Activated naive CD8-positive, alpha-beta T cell treated with anti-CD3 and anti-CD28 coated beads, Interleukin-2, amount 50 U/mL, for 24 hours (primary cell): ENCODE data around the gene MMP28.

Source experiments
- ATAC-seq: fragments of 150-1000 bp; cut with Tn5 transposase; one replicate; pipeline ENCODE4 v1.10.0; 2021
- DNase-seq: peaks from one replicate; pipeline ENCODE4 v3.0.0; 2021
- H3K27ac Mint-ChIP-seq: one replicate; pipeline ENCODE4 v1.8.0; 2021; ENCODE audit warnings: mild to moderate bottlenecking, mixed read lengths
- H3K27me3 Mint-ChIP-seq: one replicate; pipeline ENCODE4 v1.8.0; 2021; ENCODE audit warnings: mixed read lengths
- H3K36me3 Mint-ChIP-seq: one replicate; pipeline ENCODE4 v1.8.0; 2021; ENCODE audit warnings: low read depth, mixed read lengths
- H3K4me1 Mint-ChIP-seq: one replicate; pipeline ENCODE4 v1.8.0; 2021; ENCODE audit warnings: mixed read lengths
- H3K4me3 Mint-ChIP-seq: one replicate; pipeline ENCODE4 v1.8.0; 2021; ENCODE audit warnings: mild to moderate bottlenecking, moderate library complexity, mixed read lengths
- H3K9me3 Mint-ChIP-seq: one replicate; pipeline ENCODE4 v1.8.0; 2021; ENCODE audit warnings: mixed read lengths

Gene MMP28

DNA sequence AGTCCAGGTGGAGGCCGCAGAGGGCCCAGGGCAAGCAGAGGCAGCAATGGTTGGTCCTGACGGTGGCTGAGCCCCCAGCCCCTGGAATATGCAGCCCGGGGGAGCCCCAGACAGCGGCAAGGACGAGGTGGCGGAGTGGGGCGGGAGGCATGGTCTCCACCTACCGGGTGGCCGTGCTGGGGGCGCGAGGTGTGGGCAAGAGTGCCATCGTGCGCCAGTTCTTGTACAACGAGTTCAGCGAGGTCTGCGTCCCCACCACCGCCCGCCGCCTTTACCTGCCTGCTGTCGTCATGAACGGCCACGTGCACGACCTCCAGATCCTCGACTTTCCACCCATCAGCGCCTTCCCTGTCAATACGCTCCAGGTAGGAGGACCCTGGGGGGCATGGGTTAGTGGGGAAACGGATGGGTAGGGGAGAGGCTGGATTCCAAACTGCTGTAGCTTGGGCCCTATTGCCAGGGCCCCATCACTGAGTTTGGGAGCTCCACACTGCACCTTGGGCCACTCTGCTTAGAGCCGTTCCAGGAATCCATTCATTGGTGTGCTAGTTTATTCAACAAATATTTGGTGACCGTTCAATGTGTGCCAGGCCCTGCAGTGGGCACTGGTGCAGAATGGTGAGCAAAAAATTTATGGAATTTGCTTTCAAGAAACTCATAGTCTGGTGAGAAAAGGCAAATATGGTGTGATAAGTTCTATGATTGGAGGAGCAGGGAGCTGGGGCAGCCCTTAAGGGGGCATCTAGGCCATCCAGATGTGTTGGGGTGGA lies 60.2 kb downstream of the MMP28 start:
- peaks cover 11% of the 10 kb centered on the region for H3K4me1 Mint-ChIP-seq
- no peak for DNase-seq
- H3K9me3 Mint-ChIP-seq: no peaks in the 10 kb centered on the region
- H3K27ac Mint-ChIP-seq: no peak overlapping the region
- H3K4me3 Mint-ChIP-seq: no peak overlapping the region
- peaks cover 6% of the 10 kb centered on the region for H3K27me3 Mint-ChIP-seq
- ATAC-seq: no peak
- no peaks in the 10 kb centered on the region for H3K36me3 Mint-ChIP-seq

- H3K4me1 Mint-ChIP-seq: peaks cover 11% of the 10 kb centered on the region
- H3K9me3 Mint-ChIP-seq: no peaks in the 10 kb centered on the region
- H3K36me3 Mint-ChIP-seq: no peaks in the 10 kb centered on the region
- ATAC-seq (no peak), DNase-seq (no peak)
- no peaks in the 10 kb centered on the region for H3K27me3 Mint-ChIP-seq
- no peak overlapping the region for H3K27ac Mint-ChIP-seq
- H3K4me3 Mint-ChIP-seq: no peak overlapping the region
Measured at GRCh38 chr17:35734396-35734795, 61.0 kb downstream of the MMP28 start.

- DNase-seq (no peak), ATAC-seq (no peak)
- Mint-ChIP-seq H3K27ac (no peak overlapping the region), H3K36me3 (no peaks in the 10 kb centered on the region), H3K4me1 (peaks cover 11% of the 10 kb centered on the region), H3K9me3 (no peaks in the 10 kb centered on the region), H3K4me3 (peak overlapping the region; percentile 16), H3K27me3 (no peaks in the 10 kb centered on the region)
Measured at GRCh38 chr17:35733366-35733765, 62.1 kb downstream of the MMP28 start.

DNA sequence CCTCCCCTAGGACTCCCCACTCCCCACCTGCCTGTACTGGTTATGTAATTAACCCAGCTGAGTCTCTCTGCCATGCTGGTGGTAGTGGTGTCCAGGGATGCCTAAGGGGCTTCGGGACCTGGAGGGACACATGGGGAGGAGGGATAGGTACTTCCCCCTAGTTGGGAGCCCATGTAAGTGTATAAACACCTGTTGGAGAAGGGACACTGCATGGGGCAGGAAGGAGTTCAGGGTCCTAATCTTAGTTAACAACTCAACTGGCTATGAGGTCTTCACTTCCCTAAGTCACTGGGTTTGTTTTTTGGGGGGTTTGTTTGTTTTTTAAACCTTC lies 62.7 kb downstream of the MMP28 start:
- no peak for ATAC-seq
- H3K9me3 Mint-ChIP-seq: no peaks in the 10 kb centered on the region
- H3K36me3 Mint-ChIP-seq: no peaks in the 10 kb centered on the region
- H3K4me3 Mint-ChIP-seq: peak overlapping the region; percentile 66
- peaks cover 11% of the 10 kb centered on the region for H3K4me1 Mint-ChIP-seq
- H3K27ac Mint-ChIP-seq: no peak overlapping the region
- no peak for DNase-seq
- no peaks in the 10 kb centered on the region for H3K27me3 Mint-ChIP-seq

- no peaks in the 10 kb centered on the region for H3K36me3 Mint-ChIP-seq
- peaks cover 11% of the 10 kb centered on the region for H3K4me1 Mint-ChIP-seq
- H3K27ac Mint-ChIP-seq: peak overlapping the region; percentile 49
- no peak for ATAC-seq
- H3K4me3 Mint-ChIP-seq: peak overlapping the region; percentile 66
- no peaks in the 10 kb centered on the region for H3K9me3 Mint-ChIP-seq
- H3K27me3 Mint-ChIP-seq: no peaks in the 10 kb centered on the region
- DNase-seq: no peak
Measured at GRCh38 chr17:35731917-35732805, 63.3 kb downstream of the MMP28 start.

GRCh38 chr17:35731239-35731916 lies 64.1 kb downstream of the MMP28 start, which contains the start of gene RASL10B:
TSS of gene RASL10B (plus strand) at chr17:35731639. CDS start at chr17:35735185, 3,546 bp downstream.
- Mint-ChIP-seq H3K27ac (peak within 1 kb of the TSS; percentile 67), H3K4me1 (peaks cover 11% of the 10 kb centered on the region), H3K9me3 (no peaks in the 10 kb centered on the region), H3K4me3 (peak within 1 kb of the TSS; percentile 76), H3K27me3 (no peaks in the 10 kb centered on the region), H3K36me3 (no peaks in the 10 kb centered on the region)
- peak; percentile 63 for ATAC-seq
- peak; percentile 61 for DNase-seq

DNA sequence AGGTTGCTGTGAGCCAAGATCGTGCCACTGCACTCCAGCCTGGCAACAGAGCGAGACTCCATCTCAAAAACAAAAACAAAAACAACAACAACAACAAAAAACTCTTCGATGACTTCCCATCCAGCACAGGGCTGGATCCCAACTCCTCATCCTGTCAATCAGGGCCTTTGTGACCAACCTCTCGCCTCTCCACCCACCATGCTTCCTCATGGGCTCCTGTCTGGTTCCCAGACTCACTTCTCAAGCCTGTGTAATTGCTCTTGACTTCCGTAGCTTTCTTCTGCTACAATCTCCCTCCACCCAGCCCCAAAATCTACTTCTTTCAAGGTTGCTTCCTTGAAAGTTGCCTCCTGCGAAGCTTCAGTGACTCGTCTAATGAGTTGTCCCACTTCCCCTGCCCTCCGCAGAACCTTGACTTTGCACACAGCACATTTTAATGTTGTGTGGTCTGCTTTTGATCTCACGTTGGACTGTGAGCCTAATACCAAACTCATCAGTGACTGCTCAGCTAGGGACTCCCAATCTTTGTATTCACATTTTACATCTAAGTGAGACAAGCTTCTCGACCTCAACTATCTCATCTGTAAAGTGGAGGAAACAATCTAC lies 64.9 kb downstream of the MMP28 start:
- Mint-ChIP-seq H3K27me3 (no peaks in the 10 kb centered on the region), H3K27ac (peak overlapping the region; percentile 67), H3K4me1 (peaks cover 11% of the 10 kb centered on the region), H3K36me3 (peaks cover 5% of the 10 kb centered on the region), H3K4me3 (peak overlapping the region; percentile 76), H3K9me3 (no peaks in the 10 kb centered on the region)
- peak; percentile 9 for ATAC-seq
- no peak for DNase-seq

DNA sequence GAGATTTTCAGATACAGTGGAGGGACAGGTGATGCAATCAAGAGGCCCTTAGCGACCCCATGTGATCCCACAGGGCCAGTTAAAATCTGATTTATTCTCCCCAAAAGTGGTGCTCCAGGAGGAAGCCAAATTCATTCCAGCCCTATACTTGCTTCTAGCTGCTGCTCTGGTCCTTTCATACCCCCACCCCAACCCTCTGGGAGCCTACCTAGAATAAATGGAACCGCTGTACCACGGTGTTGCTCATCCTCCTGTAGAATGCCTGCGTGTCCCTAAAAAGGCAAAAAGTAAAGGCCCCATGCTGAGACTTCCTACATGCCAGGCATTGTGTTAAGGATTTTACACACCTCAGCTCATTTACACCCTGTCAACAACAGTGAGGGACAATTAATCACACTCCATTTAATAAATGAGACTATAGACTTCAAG lies 66.0 kb downstream of the MMP28 start:
- H3K27me3 Mint-ChIP-seq: no peaks in the 10 kb centered on the region
- H3K4me1 Mint-ChIP-seq: peaks cover 11% of the 10 kb centered on the region
- DNase-seq (no peak), ATAC-seq (no peak)
- no peak overlapping the region for H3K27ac Mint-ChIP-seq
- no peaks in the 10 kb centered on the region for H3K9me3 Mint-ChIP-seq
- H3K36me3 Mint-ChIP-seq: peaks cover 12% of the 10 kb centered on the region
- no peak overlapping the region for H3K4me3 Mint-ChIP-seq

GRCh38 chr17:35728551-35728950 lies 66.9 kb downstream of the MMP28 start:
- no peak for DNase-seq

DNA sequence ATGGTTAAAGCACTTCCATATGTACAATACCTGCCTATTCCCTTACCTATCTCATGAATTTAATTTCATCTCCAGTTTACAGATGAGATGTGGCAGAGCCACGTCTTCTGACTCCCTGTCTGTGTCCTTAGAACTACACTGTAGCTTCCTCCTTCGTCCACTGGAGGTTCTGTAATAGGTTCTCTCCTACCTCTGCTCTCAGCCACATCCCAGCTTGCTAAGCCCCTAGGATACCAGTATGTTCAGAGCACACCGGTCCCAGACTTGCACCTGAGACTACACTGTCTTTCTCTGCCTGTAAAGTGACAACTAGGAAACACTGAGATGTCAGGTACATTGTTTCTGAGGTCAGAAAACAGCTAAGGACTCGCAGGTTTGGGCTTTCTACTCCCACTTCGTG lies 67.8 kb downstream of the MMP28 start:
- peaks cover 23% of the 10 kb centered on the region for H3K36me3 Mint-ChIP-seq
- ATAC-seq (no peak), DNase-seq (no peak)
- H3K27ac Mint-ChIP-seq: no peak overlapping the region
- H3K9me3 Mint-ChIP-seq: no peaks in the 10 kb centered on the region
- no peaks in the 10 kb centered on the region for H3K27me3 Mint-ChIP-seq
- peaks cover 11% of the 10 kb centered on the region for H3K4me1 Mint-ChIP-seq
- no peak overlapping the region for H3K4me3 Mint-ChIP-seq

More at GRCh38 chr17:35728551-35728950, 66.9 kb downstream of the MMP28 start:
- ATAC-seq: no peak
- Mint-ChIP-seq H3K36me3 (peaks cover 20% of the 10 kb centered on the region), H3K27ac (no peak overlapping the region), H3K9me3 (no peaks in the 10 kb centered on the region), H3K4me1 (peaks cover 11% of the 10 kb centered on the region), H3K27me3 (no peaks in the 10 kb centered on the region), H3K4me3 (no peak overlapping the region)

- ATAC-seq: no peak
- peaks cover 11% of the 10 kb centered on the region for H3K4me1 Mint-ChIP-seq
- H3K27ac Mint-ChIP-seq: no peak overlapping the region
- no peaks in the 10 kb centered on the region for H3K9me3 Mint-ChIP-seq
- peaks cover 23% of the 10 kb centered on the region for H3K36me3 Mint-ChIP-seq
- H3K27me3 Mint-ChIP-seq: no peaks in the 10 kb centered on the region
- DNase-seq: no peak
- H3K4me3 Mint-ChIP-seq: no peak overlapping the region
Measured at GRCh38 chr17:35726953-35727460, 68.4 kb downstream of the MMP28 start.

DNA sequence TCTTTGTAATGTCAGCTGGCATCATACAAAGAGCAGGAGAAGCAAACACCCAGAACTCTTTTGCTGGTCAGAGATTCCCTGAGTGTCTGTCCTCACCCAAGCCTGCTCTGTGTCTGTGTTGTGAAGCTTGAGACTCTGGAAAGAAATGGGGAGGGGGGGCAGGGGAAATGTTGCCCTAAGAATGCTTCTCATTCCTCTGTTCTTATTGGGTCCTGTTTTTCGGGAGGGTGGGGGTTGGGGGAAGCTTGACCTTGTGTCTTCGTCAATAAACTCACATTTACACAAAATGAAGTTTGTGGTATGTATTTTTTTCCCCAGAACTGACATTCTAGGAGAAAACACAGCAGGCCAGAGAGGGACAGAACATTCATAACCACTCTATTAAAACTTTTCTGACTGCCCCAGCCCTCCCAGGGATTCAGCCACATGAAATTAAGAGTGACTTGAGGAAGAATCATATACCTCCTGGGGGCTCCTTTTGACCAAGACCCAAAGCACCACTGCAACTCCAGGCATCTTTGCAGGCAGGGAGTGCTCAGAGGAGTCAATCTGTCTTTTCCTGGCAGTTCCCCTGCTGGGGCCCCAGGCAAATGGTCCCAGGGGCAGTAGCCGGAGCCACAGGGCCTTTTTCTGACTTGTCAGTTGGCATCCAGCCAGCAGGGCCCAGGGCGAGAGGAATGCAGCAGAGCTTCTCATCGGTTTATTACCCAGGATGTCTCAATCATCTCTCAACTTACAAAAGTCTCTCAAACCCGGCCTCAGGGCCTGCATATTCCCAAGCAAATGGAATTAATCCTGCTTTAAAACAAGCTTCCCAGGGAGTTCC lies 69.1 kb downstream of the MMP28 start:
- Mint-ChIP-seq H3K4me1 (peaks cover 11% of the 10 kb centered on the region), H3K4me3 (no peak overlapping the region), H3K27me3 (no peaks in the 10 kb centered on the region), H3K36me3 (peaks cover 23% of the 10 kb centered on the region), H3K9me3 (no peaks in the 10 kb centered on the region), H3K27ac (no peak overlapping the region)
- no peak for DNase-seq
- ATAC-seq: no peak

- Mint-ChIP-seq H3K4me3 (no peak overlapping the region), H3K27ac (no peak overlapping the region), H3K27me3 (no peaks in the 10 kb centered on the region), H3K9me3 (no peaks in the 10 kb centered on the region), H3K36me3 (peaks cover 23% of the 10 kb centered on the region), H3K4me1 (peaks cover 5% of the 10 kb centered on the region)
- no peak for DNase-seq
- ATAC-seq: no peak
Measured at GRCh38 chr17:35725802-35726126, 69.7 kb downstream of the MMP28 start.
